HEK293 (cell line): ENCODE data around the gene CYP27C1.

Experiments used
- CTCF ChIA-PET: fragments of 350-600 bp; formaldehyde crosslinking; extraction: SDS; loops from one replicate; lab custom pipeline; 2021; ENCODE audit warnings: antibody characterized with exemption; lab: Yijun Ruan, JAX
- POLR2A ChIA-PET: fragments of 300-600 bp; formaldehyde crosslinking; extraction: SDS; loops from one replicate; lab custom pipeline; 2020; ENCODE audit warnings: antibody characterized with exemption, inconsistent platforms; lab: Yijun Ruan, JAX
- H3K27ac ChIP-seq: fragments of 200-500 bp; sonication (Bioruptor generic); 2 replicates; pipeline ENCODE4 v1.5.1; 2014; ENCODE audit warnings: low read depth, low read length, control low read depth, inconsistent platforms; ENCODE audit errors: extremely low read depth
- H3K36me3 ChIP-seq, 2 experiments: fragments of 200-500 bp in 1 of 2; sonication (Bioruptor generic) in 1 of 2; 1 replicate in 1 of 2; 2 replicates in 1 of 2; pipeline ENCODE4 v1.5.1; 2014 to 2017; ENCODE audit warnings: inconsistent platforms in 2 of 2, low read length in 2 of 2; ENCODE audit not compliant: control insufficient read depth in 2 of 2, insufficient read depth in 1 of 2
- H3K4me1 ChIP-seq: fragments of 200-500 bp; sonication (Bioruptor generic); 2 replicates; pipeline ENCODE4 v1.5.1; 2014; ENCODE audit warnings: mild to moderate bottlenecking, low read length, inconsistent platforms; ENCODE audit not compliant: control insufficient read depth, insufficient read depth
- H3K4me3 ChIP-seq: 2 replicates; pipeline ENCODE4 v1.5.1; 2011; ENCODE audit warnings: low read depth, mild to moderate bottlenecking, control low read depth, low read length, moderate library complexity
- H3K9me3 ChIP-seq: fragments of 200-500 bp; sonication (Bioruptor generic); 2 replicates; pipeline ENCODE4 v1.5.1; 2014; ENCODE audit warnings: low read depth, low read length, inconsistent platforms; ENCODE audit not compliant: control insufficient read depth, insufficient read depth
- BCL11A ChIP-seq: fragments of 450-650 bp; formaldehyde crosslinking; IDR thresholded peaks from 2 replicates; pipeline ENCODE4 v1.5.1; 2016; ENCODE audit warnings: low read depth, missing biosample characterization, missing genetic modification characterization
- EGR2 ChIP-seq: fragments of 450-650 bp; formaldehyde crosslinking; IDR thresholded peaks from 2 replicates; pipeline ENCODE4 v1.5.1; 2016; ENCODE audit warnings: low read depth, missing biosample characterization, missing genetic modification characterization
- FEZF1 ChIP-seq: fragments of 450-650 bp; formaldehyde crosslinking; IDR thresholded peaks from 2 replicates; pipeline ENCODE4 v1.5.1; 2016; ENCODE audit warnings: missing biosample characterization, missing genetic modification characterization
- KLF10 ChIP-seq: fragments of 450-650 bp; IDR thresholded peaks from 2 replicates; pipeline ENCODE4 v1.5.1; 2018; ENCODE audit warnings: missing biosample characterization, mild to moderate bottlenecking, missing genetic modification characterization
- KLF7 ChIP-seq: fragments of 450-650 bp; formaldehyde crosslinking; IDR thresholded peaks from 2 replicates; pipeline ENCODE4 v1.5.1; 2016; ENCODE audit warnings: missing biosample characterization, missing genetic modification characterization, borderline replicate concordance
- MYNN ChIP-seq: fragments of 450-650 bp; formaldehyde crosslinking; IDR thresholded peaks from 2 replicates; pipeline ENCODE4 v1.5.1; 2016; ENCODE audit warnings: missing biosample characterization, missing genetic modification characterization, borderline replicate concordance
- ZFP69B ChIP-seq: fragments of 450-650 bp; formaldehyde crosslinking; IDR thresholded peaks from 2 replicates; pipeline ENCODE4 v1.5.1; 2016; ENCODE audit warnings: missing biosample characterization, missing genetic modification characterization
- ZIC2 ChIP-seq: fragments of 450-650 bp; formaldehyde crosslinking; IDR thresholded peaks from 2 replicates; pipeline ENCODE4 v1.5.1; 2016; ENCODE audit warnings: missing biosample characterization, missing genetic modification characterization
- ZNF302 ChIP-seq: fragments of 450-650 bp; formaldehyde crosslinking; IDR thresholded peaks from 2 replicates; pipeline ENCODE4 v1.5.1; 2016; ENCODE audit warnings: missing biosample characterization, missing genetic modification characterization, low read depth
- ZNF311 ChIP-seq: fragments of 450-650 bp; formaldehyde crosslinking; IDR thresholded peaks from 2 replicates; pipeline ENCODE4 v1.5.1; 2017; ENCODE audit warnings: missing biosample characterization, missing genetic modification characterization, borderline replicate concordance
- ZNF510 ChIP-seq: fragments of 450-650 bp; formaldehyde crosslinking; IDR thresholded peaks from 2 replicates; pipeline ENCODE4 v1.5.1; 2018; ENCODE audit warnings: mild to moderate bottlenecking, missing genetic modification characterization, missing biosample characterization; ENCODE audit not compliant: insufficient replicate concordance
- ZNF561 ChIP-seq: fragments of 450-650 bp; IDR thresholded peaks from 2 replicates; pipeline ENCODE4 v1.5.1; 2018; ENCODE audit warnings: missing biosample characterization, missing genetic modification characterization, borderline replicate concordance
- ZNF596 ChIP-seq: fragments of 450-650 bp; IDR thresholded peaks from 2 replicates; pipeline ENCODE4 v1.5.0; 2018; ENCODE audit warnings: missing biosample characterization, mild to moderate bottlenecking, missing genetic modification characterization, moderate library complexity
- TF ChIP-seq, protein P1 (sequence below): fragments of 450-650 bp; formaldehyde crosslinking; IDR thresholded peaks from 2 replicates; pipeline ENCODE4 v1.5.1; 2016; ENCODE audit warnings: missing biosample characterization, missing genetic modification characterization, borderline replicate concordance
- TF ChIP-seq, protein P2 (sequence below): fragments of 450-650 bp; formaldehyde crosslinking; IDR thresholded peaks from 2 replicates; pipeline ENCODE4 v1.5.1; 2016; ENCODE audit warnings: missing biosample characterization, missing genetic modification characterization
- TF ChIP-seq, protein P3 (sequence below): fragments of 450-650 bp; formaldehyde crosslinking; IDR thresholded peaks from 2 replicates; pipeline ENCODE4 v1.5.1; 2017; ENCODE audit warnings: missing biosample characterization, mild to moderate bottlenecking, missing genetic modification characterization, moderate library complexity

Gene CYP27C1

DNA sequence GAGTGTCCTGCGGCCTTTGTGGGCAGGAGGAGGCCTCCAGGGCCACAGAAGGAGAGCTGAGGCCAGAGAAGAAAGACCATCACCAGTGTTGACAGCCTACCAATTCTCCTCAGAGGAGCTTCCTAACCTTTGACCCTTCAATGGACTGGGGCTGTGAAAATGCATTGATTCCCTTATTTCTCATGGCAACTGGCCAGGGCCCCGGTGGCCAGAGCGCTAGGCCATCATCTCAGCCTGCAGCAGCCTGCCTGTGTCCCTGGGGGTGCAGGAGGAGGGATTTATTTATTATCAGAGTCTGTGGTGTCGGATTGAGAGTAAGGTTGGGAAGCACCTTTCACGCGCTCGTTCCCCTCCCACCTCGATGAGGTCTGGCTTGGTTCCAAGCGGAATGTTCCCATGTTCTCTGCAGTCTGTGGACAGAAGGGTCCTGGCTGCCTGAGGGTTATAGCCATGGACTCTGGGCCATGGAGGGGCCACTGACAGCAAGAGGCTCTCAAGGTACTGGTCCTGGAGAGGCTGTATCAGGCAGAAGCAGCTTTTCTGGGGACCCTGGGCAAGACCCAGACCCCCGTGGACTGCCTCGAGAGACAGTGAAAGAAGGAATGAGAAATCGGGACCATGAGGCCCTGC lies 53.8 kb downstream of the CYP27C1 start (continued):
- TF ChIP-seq, protein P1, sequence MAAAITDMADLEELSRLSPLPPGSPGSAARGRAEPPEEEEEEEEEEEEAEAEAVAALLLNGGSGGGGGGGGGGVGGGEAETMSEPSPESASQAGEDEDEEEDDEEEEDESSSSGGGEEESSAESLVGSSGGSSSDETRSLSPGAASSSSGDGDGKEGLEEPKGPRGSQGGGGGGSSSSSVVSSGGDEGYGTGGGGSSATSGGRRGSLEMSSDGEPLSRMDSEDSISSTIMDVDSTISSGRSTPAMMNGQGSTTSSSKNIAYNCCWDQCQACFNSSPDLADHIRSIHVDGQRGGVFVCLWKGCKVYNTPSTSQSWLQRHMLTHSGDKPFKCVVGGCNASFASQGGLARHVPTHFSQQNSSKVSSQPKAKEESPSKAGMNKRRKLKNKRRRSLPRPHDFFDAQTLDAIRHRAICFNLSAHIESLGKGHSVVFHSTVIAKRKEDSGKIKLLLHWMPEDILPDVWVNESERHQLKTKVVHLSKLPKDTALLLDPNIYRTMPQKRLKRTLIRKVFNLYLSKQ (tag by site-specific recombination): no peak
- no peak for TF ChIP-seq ZNF561 (tag by site-specific recombination)
- no peak for TF ChIP-seq KLF7 (tag by site-specific recombination)
- TF ChIP-seq BCL11A (tag by site-specific recombination): no peak
- no peak for TF ChIP-seq ZFP69B
- TF ChIP-seq MYNN (tag by site-specific recombination): no peak
- no peak for TF ChIP-seq ZNF596 (tag by site-specific recombination)

DNA sequence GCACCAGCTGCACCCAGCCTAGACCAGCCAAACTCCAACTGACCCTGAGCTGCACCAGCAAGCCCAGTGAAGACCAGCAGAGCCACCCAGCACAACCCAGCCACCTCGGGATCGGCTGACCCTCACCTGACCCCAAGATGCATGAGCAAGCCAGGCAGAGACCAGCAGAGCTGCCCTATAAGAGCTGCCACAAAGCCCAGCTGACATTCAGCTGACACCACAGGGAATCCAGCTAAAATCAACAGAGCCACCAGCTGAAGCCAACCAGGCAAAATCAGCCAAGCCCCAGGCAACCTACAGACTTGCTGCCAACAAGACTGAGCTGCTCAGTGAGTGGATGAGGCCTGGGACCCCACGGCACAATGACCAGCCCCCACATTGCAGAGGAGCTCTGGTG lies 54.6 kb downstream of the CYP27C1 start:
- no peaks in the 10 kb centered on the region for H3K36me3 ChIP-seq
- no peak overlapping the region for H3K27ac ChIP-seq
- ChIA-PET CTCF (interaction anchor here (0.7 to 1.1 kb wide), 2 partner anchors 32 to 278 kb away, joined by 3 read pairs; no protein-coding TSS in a partner anchor), POLR2A (interaction anchor here (0.5 kb wide), 1 partner anchor 353 kb away, joined by 3 read pairs; no protein-coding TSS in a partner anchor)
- no peak overlapping the region for H3K4me3 ChIP-seq
- no peaks in the 10 kb centered on the region for H3K4me1 ChIP-seq
- no peaks in the 10 kb centered on the region for H3K9me3 ChIP-seq
- TF ChIP-seq ZNF302 (tag by site-specific recombination): no peak
- TF ChIP-seq, protein P2, sequence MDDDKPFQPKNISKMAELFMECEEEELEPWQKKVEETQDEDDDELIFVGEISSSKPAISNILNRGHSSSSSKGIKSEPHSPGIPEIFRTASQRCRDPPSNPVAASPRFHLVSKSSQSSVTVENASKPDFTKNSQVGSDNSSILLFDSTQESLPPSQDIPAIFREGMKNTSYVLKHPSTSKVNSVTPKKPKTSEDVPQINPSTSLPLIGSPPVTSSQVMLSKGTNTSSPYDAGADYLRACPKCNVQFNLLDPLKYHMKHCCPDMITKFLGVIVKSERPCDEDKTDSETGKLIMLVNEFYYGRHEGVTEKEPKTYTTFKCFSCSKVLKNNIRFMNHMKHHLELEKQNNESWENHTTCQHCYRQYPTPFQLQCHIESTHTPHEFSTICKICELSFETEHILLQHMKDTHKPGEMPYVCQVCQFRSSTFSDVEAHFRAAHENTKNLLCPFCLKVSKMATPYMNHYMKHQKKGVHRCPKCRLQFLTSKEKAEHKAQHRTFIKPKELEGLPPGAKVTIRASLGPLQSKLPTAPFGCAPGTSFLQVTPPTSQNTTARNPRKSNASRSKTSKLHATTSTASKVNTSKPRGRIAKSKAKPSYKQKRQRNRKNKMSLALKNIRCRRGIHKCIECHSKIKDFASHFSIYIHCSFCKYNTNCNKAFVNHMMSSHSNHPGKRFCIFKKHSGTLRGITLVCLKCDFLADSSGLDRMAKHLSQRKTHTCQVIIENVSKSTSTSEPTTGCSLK (tag by site-specific recombination): no peak
- TF ChIP-seq, protein P3, sequence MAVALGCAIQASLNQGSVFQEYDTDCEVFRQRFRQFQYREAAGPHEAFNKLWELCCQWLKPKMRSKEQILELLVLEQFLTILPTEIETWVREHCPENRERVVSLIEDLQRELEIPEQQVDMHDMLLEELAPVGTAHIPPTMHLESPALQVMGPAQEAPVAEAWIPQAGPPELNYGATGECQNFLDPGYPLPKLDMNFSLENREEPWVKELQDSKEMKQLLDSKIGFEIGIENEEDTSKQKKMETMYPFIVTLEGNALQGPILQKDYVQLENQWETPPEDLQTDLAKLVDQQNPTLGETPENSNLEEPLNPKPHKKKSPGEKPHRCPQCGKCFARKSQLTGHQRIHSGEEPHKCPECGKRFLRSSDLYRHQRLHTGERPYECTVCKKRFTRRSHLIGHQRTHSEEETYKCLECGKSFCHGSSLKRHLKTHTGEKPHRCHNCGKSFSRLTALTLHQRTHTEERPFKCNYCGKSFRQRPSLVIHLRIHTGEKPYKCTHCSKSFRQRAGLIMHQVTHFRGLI (tag by site-specific recombination): peak; percentile 50; the same call in 1 of the 2 replicates
- TF ChIP-seq ZIC2 (tag by site-specific recombination): 0 out of 2 replicates have a peak, but pooled peaks have one; percentile 7
- TF ChIP-seq KLF10: no peak
- no peak for TF ChIP-seq ZNF510
- no peak for TF ChIP-seq MYNN (tag by site-specific recombination)
- TF ChIP-seq ZNF311 (tag by site-specific recombination): no peak
- TF ChIP-seq, all 188 proteins: peak for 2

DNA sequence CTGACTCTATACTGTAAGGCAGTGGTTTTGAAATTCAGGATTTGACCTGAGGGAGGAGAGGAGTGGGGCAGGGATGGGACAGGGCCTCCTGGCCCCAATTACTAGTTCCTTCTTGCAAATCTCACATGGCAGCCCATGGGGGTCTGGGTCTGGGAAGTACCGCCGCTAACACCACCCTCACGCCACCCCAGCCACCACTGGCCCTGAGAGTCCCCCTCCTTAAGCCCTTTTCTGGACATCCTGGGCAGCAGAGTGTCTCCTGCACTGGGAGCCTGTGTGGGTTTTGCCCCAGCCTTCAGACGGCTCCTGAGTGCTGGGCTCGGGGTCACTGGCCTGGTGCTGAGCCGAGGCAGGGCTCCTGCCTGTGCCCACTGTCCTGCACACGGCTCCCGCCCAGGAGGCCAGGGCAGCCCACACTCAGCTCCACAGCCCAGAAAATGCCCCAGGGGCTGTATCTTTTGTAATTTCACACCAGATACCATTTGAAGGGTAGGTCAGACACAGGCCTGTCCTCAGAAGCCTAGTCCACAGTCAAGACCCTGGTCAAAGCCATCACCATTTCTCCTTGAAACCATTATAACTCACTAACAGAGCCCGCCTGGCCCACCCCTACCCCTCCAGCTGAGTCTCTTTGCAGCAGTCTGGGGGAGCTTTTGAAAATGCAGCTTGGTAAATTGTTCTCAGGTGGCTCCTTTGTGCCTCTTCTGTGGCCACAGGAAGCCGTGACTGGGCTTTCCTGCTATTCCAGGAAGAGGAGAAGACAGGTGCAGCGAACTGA lies 55.1 kb downstream of the CYP27C1 start:
- POLR2A ChIA-PET: interaction anchor here (0.5 kb wide), 1 partner anchor 353 kb away, joined by 3 read pairs; no protein-coding TSS in a partner anchor

More for the DNA sequence above, 55.1 kb downstream of the CYP27C1 start:
- Histone ChIP-seq H3K36me3 (no peaks in the 10 kb centered on the region), H3K4me3 (no peak overlapping the region), H3K27ac (no peak overlapping the region), H3K4me1 (no peaks in the 10 kb centered on the region), H3K9me3 (no peaks in the 10 kb centered on the region)
- TF ChIP-seq EGR2 (tag by site-specific recombination) (no peak), FEZF1 (tag by site-specific recombination) (no peak)
- CTCF ChIA-PET: interaction anchor here (1.1 kb wide), 1 partner anchor 32 kb away, joined by 3 read pairs; no protein-coding TSS in a partner anchor
